HG03575 (cell line): ENCODE data around the gene LIN7A.
"Not testable (repeated sequence)": the region's sequence is repeated elsewhere in the genome, so short reads cannot be mapped to it uniquely, and the experiment has no call there.

Experiments
- ATAC-seq: cut with Tn5 transposase; IDR thresholded peaks from one replicate; pipeline ENCODE4 v1.9.1; 2021; ENCODE audit not compliant: unreplicated experiment, insufficient number of reproducible peaks, low FRiP score; ENCODE audit errors: extremely low read depth

Gene LIN7A

GRCh38 chr12:80925983-80926382, 11.8 kb downstream of the LIN7A start:
- no peak for ATAC-seq

GRCh38 chr12:80925237-80925636, 12.5 kb downstream of the LIN7A start:
- ATAC-seq: no peak

GRCh38 chr12:80924437-80924836, 13.3 kb downstream of the LIN7A start:
- no peak for ATAC-seq

- no peak for ATAC-seq
These were observed 17.7 kb downstream of the LIN7A start for GRCh38 chr12:80920006-80920405.

- no peak for ATAC-seq
These were observed 20.1 kb downstream of the LIN7A start for GRCh38 chr12:80917651-80918050.

GRCh38 chr12:80912901-80913770, 24.6 kb downstream of the LIN7A start:
- ATAC-seq: no peak

GRCh38 chr12:80909370-80909769, 28.4 kb downstream of the LIN7A start:
- ATAC-seq: no peak

- no peak for ATAC-seq
These were observed 35.0 kb downstream of the LIN7A start for GRCh38 chr12:80902711-80903110.

GRCh38 chr12:80901661-80902060, 36.1 kb downstream of the LIN7A start:
- ATAC-seq: no peak

GRCh38 chr12:80895240-80895639, 42.5 kb downstream of the LIN7A start:
- no peak for ATAC-seq

GRCh38 chr12:80894179-80894578, 43.6 kb downstream of the LIN7A start:
- no peak for ATAC-seq

- no peak for ATAC-seq
These were observed 44.9 kb downstream of the LIN7A start for GRCh38 chr12:80892597-80893445.

GRCh38 chr12:80884651-80885050, 53.1 kb downstream of the LIN7A start:
- no peak for ATAC-seq

- no peak for ATAC-seq
These were observed 56.6 kb downstream of the LIN7A start for GRCh38 chr12:80881106-80881505.

- ATAC-seq: not testable (repeated sequence)
These were observed 59.3 kb downstream of the LIN7A start for GRCh38 chr12:80878452-80878851.

GRCh38 chr12:80877721-80878265, 59.9 kb downstream of the LIN7A start:
- ATAC-seq: no peak

GRCh38 chr12:80872053-80872452, 65.7 kb downstream of the LIN7A start:
- ATAC-seq: no peak

- ATAC-seq: no peak
These were observed 68.5 kb downstream of the LIN7A start for GRCh38 chr12:80869264-80869663.

- ATAC-seq: no peak
These were observed 69.2 kb downstream of the LIN7A start for GRCh38 chr12:80868576-80868975.

- ATAC-seq: no peak
These were observed 69.8 kb downstream of the LIN7A start for GRCh38 chr12:80867941-80868340.
